ENCODE data around the gene SHANK2.

Gene SHANK2

GRCh38 chr11:71269603-71270511 lies 17.5 kb upstream of the SHANK2 start:
- DNase-seq (ENCODE audit: low read depth in 1 of 2, low spot score in 1 of 2) = no peak

- DNase-seq (ENCODE audit: low read depth in 1 of 2, low spot score in 1 of 2) = no peak
Observed at GRCh38 chr11:71268706-71269321, 16.4 kb upstream of the SHANK2 start.

- DNase-seq (ENCODE audit: low read depth in 1 of 2, low spot score in 1 of 2) = no peak
Observed at GRCh38 chr11:71267807-71268421, 15.5 kb upstream of the SHANK2 start.

- no peak for DNase-seq (ENCODE audit: low read depth in 1 of 2, low spot score in 1 of 2)
Observed at GRCh38 chr11:71266114-71266833, 13.9 kb upstream of the SHANK2 start.

- DNase-seq (ENCODE audit: low read depth in 1 of 2, low spot score in 1 of 2) = no peak
Observed at GRCh38 chr11:71265559-71266092, 13.2 kb upstream of the SHANK2 start.

GRCh38 chr11:71263386-71263785 lies 11.0 kb upstream of the SHANK2 start:
- no peak for DNase-seq (ENCODE audit: low read depth in 1 of 2, low spot score in 1 of 2)

GRCh38 chr11:71255800-71256479 lies 3.6 kb upstream of the SHANK2 start:
- DNase-seq (ENCODE audit: low read depth in 1 of 2, low spot score in 1 of 2) = no peak

GRCh38 chr11:71255323-71255722 lies 2.9 kb upstream of the SHANK2 start:
- DNase-seq (ENCODE audit: low read depth in 1 of 2, low spot score in 1 of 2) = no peak

GRCh38 chr11:71253794-71254193 lies 1.4 kb upstream of the SHANK2 start:
- no peak for DNase-seq (ENCODE audit: low read depth in 1 of 2, low spot score in 1 of 2)

- DNase-seq (ENCODE audit: low read depth in 1 of 2, low spot score in 1 of 2) = no peak
Observed at GRCh38 chr11:71252770-71253730, 673 bp upstream of the SHANK2 start.

- DNase-seq (ENCODE audit: low read depth in 1 of 2, low spot score in 1 of 2) = no peak
Observed at GRCh38 chr11:71251761-71252268, 562 bp downstream of the SHANK2 start.

- no peak for DNase-seq (ENCODE audit: low read depth in 1 of 2, low spot score in 1 of 2)
Observed at GRCh38 chr11:71251151-71251721, 1.1 kb downstream of the SHANK2 start.

GRCh38 chr11:71250523-71251150 lies 1.7 kb downstream of the SHANK2 start:
- DNase-seq (ENCODE audit: low read depth in 1 of 2, low spot score in 1 of 2) = no peak

GRCh38 chr11:71249301-71249700 lies 3.1 kb downstream of the SHANK2 start:
- no peak for DNase-seq (ENCODE audit: low read depth in 1 of 2, low spot score in 1 of 2)

- no peak for DNase-seq (ENCODE audit: low read depth in 1 of 2, low spot score in 1 of 2)
Observed at GRCh38 chr11:71248656-71249055, 3.7 kb downstream of the SHANK2 start.

- no peak for DNase-seq (ENCODE audit: low read depth in 1 of 2, low spot score in 1 of 2)
Observed at GRCh38 chr11:71248251-71248570, 4.2 kb downstream of the SHANK2 start.

- DNase-seq (ENCODE audit: low read depth in 1 of 2, low spot score in 1 of 2) = no peak
Observed at GRCh38 chr11:71247551-71248250, 4.7 kb downstream of the SHANK2 start.

GRCh38 chr11:71246559-71246958 lies 5.8 kb downstream of the SHANK2 start:
- DNase-seq (ENCODE audit: low read depth in 1 of 2, low spot score in 1 of 2) = no peak
